ENCODE data around the gene CRYBB1.

Gene CRYBB1

GRCh38 chr22:26617271-26618199 is at the start of gene CRYBB1:
Gene CRYBB1, minus strand, starts transcription at chr22:26618027. Its CDS starts 1,708 bp downstream, at chr22:26616319.
- no peak for DNase-seq (ENCODE audit: low read depth)
- no peak within 1 kb of the TSS for H3K4me3 ChIP-seq (ENCODE audit: low read depth, low read length)

DNA sequence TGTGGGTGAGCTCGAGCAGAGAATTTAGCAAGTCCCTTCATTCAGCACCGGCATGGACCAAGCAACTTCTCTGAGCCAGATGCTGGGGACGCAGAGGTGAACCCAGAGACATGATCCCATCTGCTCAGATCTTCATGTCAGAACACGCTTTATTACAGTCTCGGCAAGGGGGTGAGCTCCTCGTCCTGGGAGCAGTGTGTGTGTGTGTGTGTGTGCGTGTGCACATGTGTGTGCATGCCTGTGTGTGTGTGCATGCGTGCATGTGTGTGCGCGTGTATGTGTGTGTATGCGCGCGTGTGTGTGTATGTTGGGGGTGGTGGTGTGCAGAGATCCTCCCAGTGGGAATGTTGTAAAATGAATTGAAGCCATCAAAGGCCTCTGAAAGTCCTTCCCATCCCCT is 49.3 kb upstream of the CRYBB1 start:
- H3K4me3 ChIP-seq (ENCODE audit: low read depth, low read length) = no peak overlapping the region
- no peak for DNase-seq (ENCODE audit: low read depth)

GRCh38 chr22:26665813-26666231 is 48.0 kb upstream of the CRYBB1 start:
- no peak overlapping the region for H3K4me3 ChIP-seq (ENCODE audit: low read depth, low read length)
- no peak for DNase-seq (ENCODE audit: low read depth)

DNA sequence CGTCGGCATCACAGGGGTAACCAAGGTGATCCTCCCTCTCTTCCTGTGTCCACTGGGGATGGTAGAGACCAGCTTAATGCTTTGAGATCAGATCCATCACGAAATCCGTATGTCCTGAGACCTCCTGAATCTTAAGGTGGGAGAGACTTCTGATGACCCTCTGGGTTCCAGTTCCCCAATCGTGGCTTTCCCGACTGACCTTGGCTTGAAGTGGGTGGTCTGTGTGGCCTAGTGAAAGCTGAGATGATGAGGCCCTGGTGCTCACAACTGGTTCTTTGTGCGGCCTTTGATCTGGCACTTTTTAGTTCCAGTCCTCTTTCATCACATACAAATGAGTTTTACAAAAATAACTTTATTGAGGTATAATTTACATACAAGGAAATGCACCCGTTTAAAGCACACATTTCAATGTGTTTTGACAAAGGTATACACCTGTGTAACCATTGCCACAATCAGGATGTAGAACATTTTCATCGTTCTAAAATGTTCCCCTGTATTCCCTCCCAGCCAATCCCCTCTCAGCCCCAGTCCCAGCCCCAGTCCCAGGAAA is 45.6 kb upstream of the CRYBB1 start:
- DNase-seq (ENCODE audit: low read depth) = no peak
- H3K4me3 ChIP-seq (ENCODE audit: low read depth, low read length) = no peak overlapping the region

GRCh38 chr22:26662160-26662559 is 44.3 kb upstream of the CRYBB1 start:
- no peak for DNase-seq (ENCODE audit: low read depth)
- no peak overlapping the region for H3K4me3 ChIP-seq (ENCODE audit: low read depth, low read length)

DNA sequence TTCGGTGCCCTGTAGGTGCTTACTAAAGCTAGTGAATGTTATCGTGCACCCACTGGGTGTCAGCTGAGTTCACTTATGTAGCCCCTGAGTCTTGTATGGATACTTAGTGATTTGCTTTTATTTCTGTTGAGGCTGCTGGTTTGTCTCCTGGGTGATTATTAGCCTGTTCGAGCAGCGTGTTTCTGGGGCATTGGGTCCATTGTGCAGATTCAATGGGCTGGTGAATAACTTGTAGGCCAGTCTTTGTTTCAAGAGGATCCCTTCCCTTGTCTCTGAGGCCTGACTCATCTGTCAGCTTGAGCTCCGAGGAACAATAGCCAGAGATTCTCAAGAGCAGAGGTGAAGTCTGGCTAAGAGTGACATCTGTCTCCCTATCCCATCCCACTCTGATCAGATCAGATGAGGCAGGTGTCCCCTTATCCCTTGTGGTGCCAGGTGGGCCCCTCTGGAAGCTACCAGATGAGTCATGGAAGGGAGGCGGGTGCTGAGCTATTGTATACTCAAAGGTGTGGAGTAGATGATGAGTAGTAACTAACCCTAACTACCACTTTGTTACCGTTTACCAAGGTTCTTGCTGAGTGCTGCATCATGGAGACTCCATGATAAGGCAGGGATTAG is 43.2 kb upstream of the CRYBB1 start:
- no peak overlapping the region for H3K4me3 ChIP-seq (ENCODE audit: low read depth, low read length)
- DNase-seq (ENCODE audit: low read depth) = no peak

- no peak overlapping the region for H3K4me3 ChIP-seq (ENCODE audit: low read depth, low read length)
- no peak for DNase-seq (ENCODE audit: low read depth)
Observed at GRCh38 chr22:26660356-26660755, 42.5 kb upstream of the CRYBB1 start.

DNA sequence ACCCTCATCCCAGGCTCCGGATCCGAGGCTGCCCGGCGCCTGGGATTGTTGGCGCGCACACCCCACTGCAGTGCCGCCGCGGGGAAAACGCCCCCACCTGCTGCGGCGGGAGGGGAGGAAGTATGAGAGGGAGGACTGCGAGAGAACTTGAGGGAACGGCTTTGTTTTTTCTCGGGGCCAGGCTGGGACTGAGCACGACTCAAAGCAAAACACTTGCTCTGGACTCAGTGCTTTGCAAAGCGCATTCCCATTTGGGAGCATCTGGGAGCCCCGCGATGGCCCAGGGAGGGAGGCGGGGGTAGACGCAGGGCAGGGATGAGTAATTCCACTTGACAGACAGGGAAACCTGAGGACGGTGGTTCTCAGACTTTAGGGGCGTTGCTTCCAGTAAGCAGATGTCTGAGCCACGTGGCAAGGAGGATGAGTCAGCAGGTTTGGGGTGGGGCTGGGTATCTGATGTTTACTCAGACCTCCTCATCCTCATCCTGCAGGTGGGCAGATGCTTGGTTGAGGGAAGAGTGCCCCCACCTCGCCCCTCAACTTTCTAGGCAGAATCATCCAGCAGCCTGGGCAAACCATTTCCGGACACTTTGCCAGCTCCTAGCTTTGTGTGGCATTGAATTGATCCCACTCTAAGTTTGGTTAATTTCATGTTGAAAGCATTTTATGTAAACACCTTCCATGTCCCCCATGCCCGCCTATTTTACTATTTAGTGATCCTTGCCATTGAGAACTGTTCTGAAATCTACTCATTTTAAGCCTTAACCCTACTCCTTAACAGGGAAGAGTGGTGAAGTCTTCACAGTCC is 41.0 kb upstream of the CRYBB1 start:
- DNase-seq (ENCODE audit: low read depth) = peak; percentile 83
- peak overlapping the region; percentile 22 for H3K4me3 ChIP-seq (ENCODE audit: low read depth, low read length)

GRCh38 chr22:26658161-26658560 is 40.3 kb upstream of the CRYBB1 start:
- DNase-seq (ENCODE audit: low read depth) = no peak
- H3K4me3 ChIP-seq (ENCODE audit: low read depth, low read length) = peak overlapping the region; percentile 22

DNA sequence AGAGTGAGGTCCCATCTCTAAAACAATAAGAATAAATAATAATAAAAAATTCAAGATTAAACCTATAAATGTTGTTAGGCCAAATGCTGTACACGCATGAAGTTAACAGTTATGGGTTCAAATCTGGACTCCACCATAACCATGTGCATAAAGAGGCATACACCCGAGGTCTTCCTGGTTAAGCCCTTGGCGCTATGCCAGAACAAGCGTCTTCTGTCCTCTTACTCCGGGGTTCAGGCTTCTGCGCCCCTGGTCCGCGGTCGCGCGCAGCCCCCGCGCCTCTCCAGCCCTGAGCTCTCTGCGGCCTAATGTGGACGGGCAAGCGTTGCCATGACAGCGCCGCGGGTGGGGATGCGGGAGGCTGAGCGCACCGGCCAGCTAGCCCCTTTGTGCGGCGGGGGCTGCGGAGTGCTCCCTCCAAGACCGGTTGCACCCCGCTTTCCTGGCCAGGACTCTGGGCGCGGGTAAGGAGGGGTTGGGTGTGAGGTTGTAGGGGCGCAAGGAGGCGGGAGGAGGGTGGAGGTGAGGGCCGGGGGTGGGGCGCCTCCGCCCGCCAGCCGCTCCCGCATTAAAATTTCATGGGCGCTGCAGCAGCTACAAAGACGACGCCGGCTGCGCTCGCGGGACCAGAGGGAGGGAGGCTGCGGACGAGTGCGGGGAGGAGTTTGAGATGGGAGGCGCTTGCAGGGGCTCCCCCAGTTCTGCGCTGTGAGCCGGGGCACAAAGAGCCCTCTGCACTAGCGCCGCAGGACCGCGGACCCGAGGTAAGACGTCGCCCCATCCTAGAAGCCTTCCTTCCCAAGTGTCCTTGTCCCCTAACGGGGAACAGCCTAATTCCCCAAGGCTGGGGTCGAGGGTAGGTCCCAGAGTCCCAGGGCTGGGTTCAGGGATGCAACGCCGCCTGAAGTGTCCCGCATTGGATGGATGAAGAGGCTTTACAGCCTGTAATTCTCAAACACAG is 39.3 kb upstream of the CRYBB1 start, which contains the start of gene MIAT:
Gene MIAT, plus strand, starts transcription at position 698 of the 961 bp plus-strand sequence.
- peak within 1 kb of the TSS; percentile 34 for H3K4me3 ChIP-seq (ENCODE audit: low read depth, low read length)
- no peak for DNase-seq (ENCODE audit: low read depth)

DNA sequence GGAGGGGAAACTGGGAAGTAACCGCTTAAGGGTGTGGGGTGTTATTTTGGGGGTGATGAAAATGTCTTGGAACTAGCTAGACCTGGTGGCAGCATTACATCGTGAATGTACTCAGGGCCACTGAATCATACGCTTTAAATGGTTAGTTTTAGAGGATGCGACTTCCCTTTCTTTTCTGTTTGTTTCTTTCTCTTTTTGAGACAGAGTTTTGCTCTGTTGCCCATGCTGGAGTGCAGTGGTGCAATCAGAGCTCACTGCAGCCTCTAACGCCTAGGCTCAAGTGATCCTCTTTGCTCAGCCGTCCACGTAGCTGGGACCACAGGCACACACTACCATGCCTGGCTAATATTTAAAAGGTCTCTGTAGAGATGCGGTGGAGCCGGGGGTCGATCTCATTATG is 34.0 kb upstream of the CRYBB1 start:
- H3K4me3 ChIP-seq (ENCODE audit: low read depth, low read length) = no peak overlapping the region
- DNase-seq (ENCODE audit: low read depth) = no peak

GRCh38 chr22:26650722-26651421 is 33.0 kb upstream of the CRYBB1 start:
- no peak for DNase-seq (ENCODE audit: low read depth)
- no peak overlapping the region for H3K4me3 ChIP-seq (ENCODE audit: low read depth, low read length)

DNA sequence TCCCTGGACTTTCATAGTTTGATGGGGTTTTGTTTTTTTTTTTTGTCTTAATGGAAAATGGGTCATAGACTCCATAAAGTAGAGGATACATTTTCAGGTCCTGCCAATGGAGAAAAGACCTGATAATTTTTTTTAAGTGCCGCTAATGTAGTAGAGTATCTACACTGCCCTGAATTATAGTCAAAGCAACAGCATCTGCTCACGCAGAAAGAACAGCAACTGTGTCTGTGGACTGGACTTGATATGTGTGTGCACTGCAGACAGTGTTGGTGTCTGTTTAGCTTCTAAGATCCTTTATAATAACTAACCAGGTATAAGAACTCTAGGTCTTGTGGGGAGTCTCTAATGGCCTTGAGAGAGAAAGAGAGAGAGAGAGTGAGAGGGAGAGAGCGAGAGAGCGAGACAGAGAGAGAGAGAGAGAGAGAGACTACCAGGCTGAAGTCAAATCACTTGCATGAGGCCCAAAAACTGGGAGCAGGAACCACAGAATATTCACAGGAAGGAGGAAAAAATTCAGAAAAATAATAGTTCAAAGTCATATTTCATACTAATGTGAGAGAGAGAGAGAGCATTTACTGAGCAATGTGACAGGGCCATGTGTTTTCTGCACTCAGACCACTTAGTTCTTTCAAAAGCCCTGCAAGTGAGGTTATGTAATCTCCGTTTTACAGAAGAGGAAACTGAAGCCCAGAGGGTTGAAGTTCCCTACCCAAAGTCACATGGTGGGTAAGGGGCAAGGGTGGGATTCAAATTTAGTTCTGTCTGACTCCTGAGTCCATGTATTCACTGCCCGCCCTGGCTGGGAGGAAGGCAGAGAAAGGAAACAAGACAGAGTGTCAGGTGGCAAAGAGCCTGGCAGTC is 30.9 kb upstream of the CRYBB1 start:
- H3K4me3 ChIP-seq (ENCODE audit: low read depth, low read length) = no peak overlapping the region
- DNase-seq (ENCODE audit: low read depth) = no peak

DNA sequence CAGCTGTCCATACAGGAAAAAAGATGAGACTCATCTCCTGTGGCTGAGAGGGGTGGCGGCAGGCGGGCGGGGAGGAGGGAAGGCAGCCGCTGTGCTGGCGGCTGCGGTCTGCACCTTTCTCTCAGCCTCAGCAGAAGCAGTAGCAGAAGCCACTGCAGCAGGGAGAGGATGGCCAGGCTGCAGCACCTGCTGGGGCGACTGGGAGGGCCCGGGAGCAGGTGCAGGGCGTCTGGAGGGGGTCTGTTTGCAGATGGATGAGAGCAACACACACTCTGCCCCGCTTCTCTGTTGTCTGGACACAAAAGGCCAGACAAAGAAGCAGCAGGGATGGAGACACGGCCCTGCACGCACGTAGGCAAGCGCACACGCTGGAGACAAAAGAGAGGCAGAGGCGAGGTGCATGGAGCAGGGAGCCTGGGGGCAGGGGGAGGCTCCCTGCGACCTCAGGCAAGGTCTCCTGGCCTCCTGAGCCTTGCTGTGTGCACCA is 30.2 kb upstream of the CRYBB1 start:
- DNase-seq (ENCODE audit: low read depth) = no peak
- H3K4me3 ChIP-seq (ENCODE audit: low read depth, low read length) = no peak overlapping the region

DNA sequence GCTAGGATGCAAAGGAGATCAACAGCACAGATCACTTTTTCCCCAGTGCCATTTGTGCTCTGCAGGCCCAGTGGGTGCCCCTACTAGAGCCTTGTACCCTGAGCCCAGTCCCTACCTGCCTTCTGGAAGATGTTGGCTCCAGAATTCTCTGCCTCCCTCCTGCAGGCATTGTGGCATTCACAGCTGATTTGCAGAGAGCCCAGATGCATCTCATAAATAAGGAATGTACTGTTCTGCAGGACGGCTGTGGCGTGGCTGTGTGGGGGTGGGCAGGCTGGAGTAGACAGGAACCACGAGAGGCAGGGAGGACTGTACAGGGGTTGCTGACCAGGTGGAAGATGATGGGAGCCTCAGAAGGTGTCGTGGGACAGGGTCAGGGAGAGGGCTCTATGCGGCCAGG is 28.3 kb upstream of the CRYBB1 start:
- no peak for DNase-seq (ENCODE audit: low read depth)
- no peak overlapping the region for H3K4me3 ChIP-seq (ENCODE audit: low read depth, low read length)

GRCh38 chr22:26643418-26644100 is 25.7 kb upstream of the CRYBB1 start:
- H3K4me3 ChIP-seq (ENCODE audit: low read depth, low read length) = no peak overlapping the region
- no peak for DNase-seq (ENCODE audit: low read depth)
